K562 (cell line): ENCODE data around the gene CD164L2. TPM values are rescaled to one million over a fixed set of nuclear protein-coding genes. Genes with fewer than 3 reads are reported as not detected.

Experiments used
- ATAC-seq: fragments of 200-7000 bp; cut with Tn5 transposase; 3 replicates; pipeline ENCODE4 v1.9.1; 2020; ENCODE audit warnings: moderate library complexity
- BruUV-seq: library from RNA; stranded (reverse); fragments of 400-500 nt; replicated peaks from 2 replicates; lab custom pipeline; 2021; lab: Mats Ljungman, UMichigan
- CTCF ChIA-PET: fragments of 300-600 bp; formaldehyde crosslinking; extraction: SDS; loops from one replicate; lab custom pipeline; 2021; ENCODE audit warnings: low intra/inter-chr PET ratio; lab: Yijun Ruan, JAX
- POLR2A ChIA-PET: fragments of 300-600, 350-650 bp; sonication (Branson Sonifier 250); formaldehyde crosslinking; extraction: SDS; loops from one replicate; lab custom pipeline; 2021; ENCODE audit warnings: antibody characterized with exemption, inconsistent platforms; lab: Yijun Ruan, JAX
- DNase-seq, 4 experiments: peaks; one replicate each; pipeline versions ENCODE4 v3.0.0 to v3.0.0-alpha.2; 2011 to 2018; ENCODE audit warnings: low spot score in 3 of 4, mixed read lengths in 3 of 4; ENCODE audit errors: extremely low read depth in 1 of 4
- FAIRE-seq: peaks from 2 replicates; lab custom pipeline; 2011; peaks lifted over from hg19 to GRCh38; lab: Jason Lieb, UNC
- H2AFZ ChIP-seq: 2 replicates; pipeline ENCODE4 v1.6.0; 2011; ENCODE audit warnings: low read depth, low read length, control low read depth, inconsistent platforms
- H3K27ac ChIP-seq: fragments of 200-600 bp; 3 replicates; pipeline ENCODE4 v1.8.0; 2011; ENCODE audit warnings: low read depth, mild to moderate bottlenecking, control low read depth, inconsistent platforms, low read length, moderate library complexity, mixed read lengths; ENCODE audit errors: extremely low read depth
- H3K27me3 ChIP-seq, 2 experiments: fragments of 300-600 bp in 1 of 2; 2 replicates in 1 of 2; 3 replicates in 1 of 2; pipeline versions ENCODE4 v1.6.0 to v1.8.0; 2011; ENCODE audit warnings: inconsistent platforms in 2 of 2, low read length in 2 of 2, mild to moderate bottlenecking in 1 of 2, mixed read lengths in 1 of 2, moderate library complexity in 1 of 2; ENCODE audit not compliant: control insufficient read depth in 2 of 2, insufficient read depth in 2 of 2
- H3K36me3 ChIP-seq: fragments of 300-600 bp; 3 replicates; pipeline ENCODE4 v1.8.0; 2011; ENCODE audit warnings: mild to moderate bottlenecking, low read length, inconsistent platforms; ENCODE audit not compliant: control insufficient read depth, insufficient read depth
- H3K4me1 ChIP-seq, 2 experiments: fragments of 200-600 bp in 1 of 2; replicated peaks in 1 of 2; 2 replicates in 1 of 2; 3 replicates in 1 of 2; pipeline versions ENCODE4 v1.5.1 to v1.8.0; 2011; ENCODE audit warnings: inconsistent platforms in 2 of 2, low read length in 2 of 2, mild to moderate bottlenecking in 1 of 2, mixed read lengths in 1 of 2, moderate library complexity in 1 of 2; ENCODE audit not compliant: control insufficient read depth in 2 of 2, insufficient read depth in 2 of 2
- H3K4me2 ChIP-seq: 2 replicates; pipeline ENCODE4 v1.6.1; 2011; ENCODE audit warnings: low read length, control low read depth, inconsistent platforms, mixed read lengths; ENCODE audit not compliant: insufficient read depth
- H3K4me3 ChIP-seq: fragments of 200-600 bp; sonication (generic), shearing (Covaris generic); 2 replicates; pipeline ENCODE4 v1.5.1; 2016; ENCODE audit warnings: control low read depth, inconsistent platforms
- H3K79me2 ChIP-seq: fragments of 200-600 bp; 3 replicates; pipeline ENCODE4 v1.8.0; 2011; ENCODE audit warnings: low read length, inconsistent platforms; ENCODE audit not compliant: control insufficient read depth, insufficient read depth
- H3K9ac ChIP-seq, 2 experiments: 2 replicates each; pipeline versions ENCODE4 v1.6.0 to v1.6.1; 2011; ENCODE audit warnings: low read depth in 2 of 2, low read length in 2 of 2, control low read depth in 1 of 2, inconsistent platforms in 1 of 2, mild to moderate bottlenecking in 1 of 2, mixed read lengths in 1 of 2; ENCODE audit not compliant: insufficient read depth in 1 of 2
- H3K9me1 ChIP-seq: one replicate; pipeline ENCODE4 v1.6.0; 2011; ENCODE audit warnings: inconsistent platforms, mild to moderate bottlenecking, low read length, moderate library complexity; ENCODE audit not compliant: control insufficient read depth, insufficient read depth
- H3K9me3 ChIP-seq: replicated peaks from 2 replicates; pipeline ENCODE4 v1.5.1; 2011; ENCODE audit warnings: low read depth, low read length, inconsistent platforms; ENCODE audit not compliant: control insufficient read depth, insufficient read depth
- H4K20me1 ChIP-seq: replicated peaks from 2 replicates; pipeline ENCODE4 v1.6.1; 2011; ENCODE audit warnings: low read length, inconsistent platforms, mixed read lengths; ENCODE audit not compliant: control insufficient read depth, insufficient read depth
- BDP1 ChIP-seq: IDR thresholded peaks from 3 replicates; pipeline ENCODE4 v1.6.1; 2011; ENCODE audit not compliant: insufficient read length, insufficient read depth
- CBX3 ChIP-seq, 2 experiments: IDR thresholded peaks; 1 replicate in 1 of 2; 2 replicates in 1 of 2; pipeline ENCODE4 v1.6.1; 2012; ENCODE audit warnings: inconsistent platforms in 2 of 2, low read length in 2 of 2, borderline replicate concordance in 1 of 2, control low read depth in 1 of 2
- MAFK ChIP-seq: IDR thresholded peaks from 2 replicates; pipeline ENCODE4 v1.6.1; 2011; ENCODE audit warnings: low read length, improper control_type of control experiment
- MTA2 ChIP-seq: fragments of 450-650 bp; IDR thresholded peaks from 2 replicates; pipeline ENCODE4 v1.6.1; 2016; ENCODE audit warnings: low read depth
- NCOR1 ChIP-seq: fragments of 450-650 bp; IDR thresholded peaks from 2 replicates; pipeline ENCODE4 v1.6.1; 2016; ENCODE audit warnings: mild to moderate bottlenecking, moderate library complexity
- PHF20 ChIP-seq: fragments of 450-650 bp; IDR thresholded peaks from 2 replicates; pipeline ENCODE4 v1.6.1; 2018; ENCODE audit not compliant: partially characterized antibody
- ZNF212 ChIP-seq: fragments of 450-650 bp; formaldehyde crosslinking; IDR thresholded peaks from 2 replicates; pipeline ENCODE4 v1.4.0; 2020; ENCODE audit warnings: mild to moderate bottlenecking
- ZNF24 ChIP-seq: fragments of 450-650 bp; IDR thresholded peaks from 2 replicates; pipeline ENCODE4 v1.6.1; 2016
- ZNF436 ChIP-seq: fragments of 250-450, 450-650 bp; sonication (Bioruptor Pico); formaldehyde crosslinking; IDR thresholded peaks from 2 replicates; pipeline ENCODE4 v1.7.0; 2020; ENCODE audit warnings: mild to moderate bottlenecking
- WGBS: fragments of 100-300 bp; shearing (Covaris generic); methylation state at CpG from one replicate; pipeline ENCODE4 v1.1.6; 2016; ENCODE audit warnings: low coverage, mixed read lengths; ENCODE audit not compliant: insufficient coverage; ENCODE audit errors: missing lambda C conversion rate; 5-methylcytosine and 5-hydroxymethylcytosine counted together
- in situ Hi-C: fragments of 300-500 bp; cut with MboI; formaldehyde crosslinking; loops from 4 replicates; pipeline ENCODE4 v1.15.0; 2018; ENCODE audit warnings: inconsistent platforms, mixed read lengths
- intact Hi-C: fragments of 100-400 bp; cut with micrococcal nuclease; formaldehyde crosslinking; loops from 2 replicates; pipeline ENCODE4 v1.14.2; 2022
- polyA plus RNA-seq, 8 experiments: library from polyadenylated mRNA; depleted of rRNA in 4 of 8; stranded (reverse) in 5 of 8; unstranded in 3 of 8; fragments of >200 nt; fragmentation: Nextera tagmentation in 2 of 8; fragmentation: Illumina TruSeq in 1 of 8; extraction: Ambion mirVana in 2 of 8; extraction: Trizol in 1 of 8; gene quantifications; 2 replicates each; pipeline versions ENCODE4 v1.2.1 to v1.2.3, GENCODE V29; 2011 to 2014; ENCODE audit warnings: inconsistent platforms in 1 of 8, missing spikeins in 1 of 8
- total RNA-seq, 7 experiments: library from RNA; depleted of rRNA in 6 of 7; stranded (reverse); fragments of >200 nt in 6 of 7; fragmentation: Illumina TruSeq in 2 of 7; extraction: Trizol in 2 of 7; gene quantifications; 2 replicates each; pipeline versions ENCODE4 v1.2.1 to v1.2.3, GENCODE V29; 2011 to 2021; ENCODE audit warnings: low replicate concordance in 1 of 7
- TF ChIP-seq, protein P1 (sequence below): sonication (generic); formaldehyde crosslinking; IDR thresholded peaks from 2 replicates; pipeline ENCODE4 v1.8.1; 2023; ENCODE audit warnings: mild to moderate bottlenecking, missing genetic modification reagents
- TF ChIP-seq, protein P2 (sequence below): IDR thresholded peaks from 2 replicates; pipeline ENCODE4 v1.6.1; 2011; ENCODE audit not compliant: insufficient read length; ENCODE audit errors: extremely low read depth
- TF ChIP-seq, protein P3 (sequence below), 2 experiments: IDR thresholded peaks; 2 replicates each; pipeline ENCODE4 v1.6.1; 2012; ENCODE audit warnings: improper control_type of control experiment in 2 of 2, low read depth in 2 of 2, low read length in 2 of 2, borderline replicate concordance in 1 of 2
- TF ChIP-seq, protein P4 (sequence below): IDR thresholded peaks from 3 replicates; pipeline ENCODE4 v1.6.1; 2011; ENCODE audit warnings: borderline replicate concordance, mild to moderate bottlenecking, moderate library complexity; ENCODE audit not compliant: insufficient read length; ENCODE audit errors: extremely low read depth

The CD164L2 gene
- total and polyA plus RNA-seq, 9 of the 15 experiments (the other 6 are each of a cell fraction or from before 2014, with no cell fraction given) = 0.08 to 0.92 (median 0.38) TPM; not detected in 1

DNA sequence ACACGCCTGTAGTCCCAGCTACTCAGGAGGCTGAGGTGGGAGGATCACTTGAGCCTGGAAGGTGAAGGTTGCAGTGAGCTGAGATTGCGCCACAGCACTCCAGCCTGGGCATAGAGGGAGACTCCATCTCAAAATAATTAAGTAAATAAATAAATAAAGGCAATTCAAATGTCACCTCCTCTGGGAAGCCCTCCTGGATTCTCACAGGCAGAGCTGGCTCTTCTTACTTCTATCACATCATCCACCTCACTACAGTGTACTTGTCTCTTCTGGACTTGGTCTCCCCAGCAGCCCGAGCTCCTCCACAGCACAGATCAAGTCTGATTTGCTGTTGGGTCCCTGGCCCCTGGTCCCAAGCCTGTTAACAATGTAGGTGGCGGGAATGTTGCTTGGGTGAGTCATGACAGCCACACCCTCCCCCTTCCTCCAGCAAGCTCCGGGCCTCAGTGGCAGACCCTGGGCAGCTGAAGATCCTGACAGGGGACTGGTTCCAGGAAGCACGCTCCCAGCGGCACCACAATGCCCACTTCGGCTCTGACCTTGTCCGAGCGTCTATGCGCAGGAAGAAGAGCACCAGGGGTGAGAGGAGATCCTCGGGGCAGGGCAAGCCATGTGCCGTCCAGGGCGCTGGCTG is 36.0 kb downstream of the CD164L2 start:
- no peak overlapping the region for H3K4me3 ChIP-seq
- intact Hi-C loops (no loop called here), in situ Hi-C loops (no loop called here)
- no peaks in the 10 kb centered on the region; the same call in 2 of the 3 replicates for H3K79me2 ChIP-seq
- no peak overlapping the region for H3K27ac ChIP-seq
- no peak for ATAC-seq
- no peaks in the 10 kb centered on the region for H3K9me1 ChIP-seq
- peaks cover 32 to 59% of the 10 kb centered on the region in 2 experiments for H3K4me1 ChIP-seq
- H4K20me1 ChIP-seq = no peaks in the 10 kb centered on the region
- BruUV-seq = no TSS peak
- ChIA-PET POLR2A (interaction anchor here (0.6 to 1.0 kb wide), 3 partner anchors 15 to 20 kb away, joined by 3 to 4 read pairs (median 3); no protein-coding TSS in a partner anchor), CTCF (no interaction called here)
- 77% methylated on average over 13 of the region's 14 CpGs for WGBS
- peak overlapping the region in 1 of 2 experiments; percentile 81; a peak in 2 of 4 replicates for H3K9ac ChIP-seq
- H3K4me2 ChIP-seq = no peak overlapping the region
- H2AFZ ChIP-seq = no peak overlapping the region
- no peaks in the 10 kb centered on the region for H3K27me3 ChIP-seq
- peak in 3 of 4 experiments; percentile 40 to 54 (median 53) for DNase-seq
- no peak for FAIRE-seq
- no peaks in the 10 kb centered on the region for H3K9me3 ChIP-seq
- no peaks in the 10 kb centered on the region for H3K36me3 ChIP-seq
- TF ChIP-seq MAFK (no peak), ZNF436 (CRISPR knock-in tag) (peak; percentile 86), PHF20 (no peak), NCOR1 (no peak), BDP1 (no peak), CBX3 (IDR thresholded peaks at IDR 0.05; ENCODE audit: borderline replicate concordance in 1 of 2, low read length in 2 of 2) (0 out of 3 replicates have a peak, but pooled peaks of 1 of the 2 experiments have one; percentile 38), ZNF212 (CRISPR knock-in tag) (no peak), MTA2 (no peak), ZNF24 (no peak)
- TF ChIP-seq, protein P1, sequence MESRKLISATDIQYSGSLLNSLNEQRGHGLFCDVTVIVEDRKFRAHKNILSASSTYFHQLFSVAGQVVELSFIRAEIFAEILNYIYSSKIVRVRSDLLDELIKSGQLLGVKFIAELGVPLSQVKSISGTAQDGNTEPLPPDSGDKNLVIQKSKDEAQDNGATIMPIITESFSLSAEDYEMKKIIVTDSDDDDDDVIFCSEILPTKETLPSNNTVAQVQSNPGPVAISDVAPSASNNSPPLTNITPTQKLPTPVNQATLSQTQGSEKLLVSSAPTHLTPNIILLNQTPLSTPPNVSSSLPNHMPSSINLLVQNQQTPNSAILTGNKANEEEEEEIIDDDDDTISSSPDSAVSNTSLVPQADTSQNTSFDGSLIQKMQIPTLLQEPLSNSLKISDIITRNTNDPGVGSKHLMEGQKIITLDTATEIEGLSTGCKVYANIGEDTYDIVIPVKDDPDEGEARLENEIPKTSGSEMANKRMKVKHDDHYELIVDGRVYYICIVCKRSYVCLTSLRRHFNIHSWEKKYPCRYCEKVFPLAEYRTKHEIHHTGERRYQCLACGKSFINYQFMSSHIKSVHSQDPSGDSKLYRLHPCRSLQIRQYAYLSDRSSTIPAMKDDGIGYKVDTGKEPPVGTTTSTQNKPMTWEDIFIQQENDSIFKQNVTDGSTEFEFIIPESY = peak; percentile 87
- TF ChIP-seq, protein P2, sequence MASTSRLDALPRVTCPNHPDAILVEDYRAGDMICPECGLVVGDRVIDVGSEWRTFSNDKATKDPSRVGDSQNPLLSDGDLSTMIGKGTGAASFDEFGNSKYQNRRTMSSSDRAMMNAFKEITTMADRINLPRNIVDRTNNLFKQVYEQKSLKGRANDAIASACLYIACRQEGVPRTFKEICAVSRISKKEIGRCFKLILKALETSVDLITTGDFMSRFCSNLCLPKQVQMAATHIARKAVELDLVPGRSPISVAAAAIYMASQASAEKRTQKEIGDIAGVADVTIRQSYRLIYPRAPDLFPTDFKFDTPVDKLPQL = no peak
- TF ChIP-seq, protein P3, sequence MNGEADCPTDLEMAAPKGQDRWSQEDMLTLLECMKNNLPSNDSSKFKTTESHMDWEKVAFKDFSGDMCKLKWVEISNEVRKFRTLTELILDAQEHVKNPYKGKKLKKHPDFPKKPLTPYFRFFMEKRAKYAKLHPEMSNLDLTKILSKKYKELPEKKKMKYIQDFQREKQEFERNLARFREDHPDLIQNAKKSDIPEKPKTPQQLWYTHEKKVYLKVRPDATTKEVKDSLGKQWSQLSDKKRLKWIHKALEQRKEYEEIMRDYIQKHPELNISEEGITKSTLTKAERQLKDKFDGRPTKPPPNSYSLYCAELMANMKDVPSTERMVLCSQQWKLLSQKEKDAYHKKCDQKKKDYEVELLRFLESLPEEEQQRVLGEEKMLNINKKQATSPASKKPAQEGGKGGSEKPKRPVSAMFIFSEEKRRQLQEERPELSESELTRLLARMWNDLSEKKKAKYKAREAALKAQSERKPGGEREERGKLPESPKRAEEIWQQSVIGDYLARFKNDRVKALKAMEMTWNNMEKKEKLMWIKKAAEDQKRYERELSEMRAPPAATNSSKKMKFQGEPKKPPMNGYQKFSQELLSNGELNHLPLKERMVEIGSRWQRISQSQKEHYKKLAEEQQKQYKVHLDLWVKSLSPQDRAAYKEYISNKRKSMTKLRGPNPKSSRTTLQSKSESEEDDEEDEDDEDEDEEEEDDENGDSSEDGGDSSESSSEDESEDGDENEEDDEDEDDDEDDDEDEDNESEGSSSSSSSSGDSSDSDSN (IDR thresholded peaks at IDR 0.05; ENCODE audit: borderline replicate concordance in 1 of 2, low read depth in 2 of 2, low read length in 2 of 2) = no peak
- TF ChIP-seq, protein P4, sequence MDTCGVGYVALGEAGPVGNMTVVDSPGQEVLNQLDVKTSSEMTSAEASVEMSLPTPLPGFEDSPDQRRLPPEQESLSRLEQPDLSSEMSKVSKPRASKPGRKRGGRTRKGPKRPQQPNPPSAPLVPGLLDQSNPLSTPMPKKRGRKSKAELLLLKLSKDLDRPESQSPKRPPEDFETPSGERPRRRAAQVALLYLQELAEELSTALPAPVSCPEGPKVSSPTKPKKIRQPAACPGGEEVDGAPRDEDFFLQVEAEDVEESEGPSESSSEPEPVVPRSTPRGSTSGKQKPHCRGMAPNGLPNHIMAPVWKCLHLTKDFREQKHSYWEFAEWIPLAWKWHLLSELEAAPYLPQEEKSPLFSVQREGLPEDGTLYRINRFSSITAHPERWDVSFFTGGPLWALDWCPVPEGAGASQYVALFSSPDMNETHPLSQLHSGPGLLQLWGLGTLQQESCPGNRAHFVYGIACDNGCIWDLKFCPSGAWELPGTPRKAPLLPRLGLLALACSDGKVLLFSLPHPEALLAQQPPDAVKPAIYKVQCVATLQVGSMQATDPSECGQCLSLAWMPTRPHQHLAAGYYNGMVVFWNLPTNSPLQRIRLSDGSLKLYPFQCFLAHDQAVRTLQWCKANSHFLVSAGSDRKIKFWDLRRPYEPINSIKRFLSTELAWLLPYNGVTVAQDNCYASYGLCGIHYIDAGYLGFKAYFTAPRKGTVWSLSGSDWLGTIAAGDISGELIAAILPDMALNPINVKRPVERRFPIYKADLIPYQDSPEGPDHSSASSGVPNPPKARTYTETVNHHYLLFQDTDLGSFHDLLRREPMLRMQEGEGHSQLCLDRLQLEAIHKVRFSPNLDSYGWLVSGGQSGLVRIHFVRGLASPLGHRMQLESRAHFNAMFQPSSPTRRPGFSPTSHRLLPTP = peak; percentile 51
